ENCODE results near the gene SERPINB13.

Gene SERPINB13

DNA sequence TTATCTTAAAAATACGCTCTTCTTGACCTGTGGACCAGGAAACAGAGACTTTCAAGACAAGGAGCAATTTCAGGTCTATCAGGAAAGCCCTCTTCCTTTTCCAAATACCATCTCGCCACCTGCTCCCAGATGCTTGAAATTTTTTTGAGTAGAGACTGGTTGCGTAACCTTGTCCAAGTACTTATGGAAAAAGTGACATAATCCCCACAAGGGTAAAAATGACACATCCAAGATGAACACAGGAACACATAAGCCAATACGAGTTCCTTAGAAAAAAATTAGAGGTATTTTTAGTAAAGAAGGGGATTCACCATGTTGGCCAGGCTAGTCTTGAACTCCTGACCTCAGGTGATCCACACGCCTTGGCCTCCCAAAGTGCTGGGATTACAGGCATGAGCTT is 1.8 kb downstream of the SERPINB13 start:
- WGBS (ENCODE audit: insufficient coverage), result 83% methylated on average over 3 of the region's 5 CpGs

DNA sequence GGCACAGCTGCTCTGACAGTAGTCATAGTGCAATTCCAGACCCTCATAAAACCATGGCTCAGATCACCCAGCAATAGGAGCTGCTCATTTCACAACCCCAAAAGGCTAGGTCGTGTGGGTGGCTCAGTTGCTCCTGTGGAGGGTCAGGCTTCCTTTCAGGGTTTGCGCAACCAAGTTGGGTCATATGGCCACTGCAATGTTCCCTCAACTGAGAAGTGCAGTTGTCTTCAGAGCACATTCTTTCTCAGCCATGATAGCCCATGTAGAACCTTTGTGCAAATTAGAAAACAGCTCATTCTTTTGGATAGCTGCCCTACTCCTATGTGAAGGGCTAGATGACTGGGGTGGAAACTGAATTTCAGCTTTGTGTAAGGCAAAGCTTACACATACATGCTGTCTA is 3.2 kb downstream of the SERPINB13 start:
- peaks cover 0 to 14% (median 0%) of the 10 kb centered on the region in 4 experiments for H3K4me1 ChIP-seq (ENCODE audit: control extremely low read depth in 1 of 4, control insufficient read depth in 4 of 4, insufficient read depth in 4 of 4, low read length in 3 of 4)
- H3K27me3 ChIP-seq (replicated peaks in 2 of 5; ENCODE audit: control insufficient read depth in 4 of 5, insufficient read depth in 5 of 5, low read length in 4 of 5), result peaks cover 0 to 2% (median 0%) of the 10 kb centered on the region in 5 experiments
- H3K27ac ChIP-seq (ENCODE audit: insufficient read depth in 1 of 2, low read depth in 1 of 2, low read length in 2 of 2, poor library complexity in 1 of 2, severe bottlenecking in 2 of 2), result no peak overlapping the region
- no peaks in the 10 kb centered on the region for H3K36me3 ChIP-seq (ENCODE audit: control insufficient read depth in 4 of 4, insufficient read depth in 4 of 4, low read length in 3 of 4)
- ChIA-PET POLR2A (no interaction called here), CTCF (interaction anchor here (0.6 to 1.8 kb wide), 4 partner anchors 12 to 232 kb away, joined by 3 to 5 read pairs (median 3); no protein-coding TSS in a partner anchor)
- no peak for DNase-seq
- no peaks in the 10 kb centered on the region for H3K9me3 ChIP-seq (ENCODE audit: control extremely low read depth in 1 of 5, control insufficient read depth in 4 of 5, insufficient read depth in 2 of 5, low read depth in 1 of 5, low read length in 4 of 5)
- H3K4me3 ChIP-seq (ENCODE audit: control insufficient read depth in 1 of 7, extremely low read depth in 1 of 7, insufficient read depth in 4 of 7, low read depth in 2 of 7, low read length in 6 of 7), result no peak overlapping the region
- 96% methylated on average over 2 of the region's 2 CpGs for WGBS (ENCODE audit: insufficient coverage)

More for the DNA sequence above, 1.8 kb downstream of the SERPINB13 start:
- Histone ChIP-seq H3K27me3 (replicated peaks in 2 of 5; ENCODE audit: control insufficient read depth in 4 of 5, insufficient read depth in 5 of 5, low read length in 4 of 5) (no peaks in the 10 kb centered on the region), H3K27ac (ENCODE audit: insufficient read depth in 1 of 2, low read depth in 1 of 2, low read length in 2 of 2, poor library complexity in 1 of 2, severe bottlenecking in 2 of 2) (no peak overlapping the region), H3K4me3 (ENCODE audit: control insufficient read depth in 1 of 7, extremely low read depth in 1 of 7, insufficient read depth in 4 of 7, low read depth in 2 of 7, low read length in 6 of 7) (no peak overlapping the region), H3K4me1 (ENCODE audit: control extremely low read depth in 1 of 4, control insufficient read depth in 4 of 4, insufficient read depth in 4 of 4, low read length in 3 of 4) (peaks cover 0 to 25% (median 2%) of the 10 kb centered on the region in 4 experiments), H3K36me3 (ENCODE audit: control insufficient read depth in 4 of 4, insufficient read depth in 4 of 4, low read length in 3 of 4) (no peaks in the 10 kb centered on the region), H3K9me3 (ENCODE audit: control extremely low read depth in 1 of 5, control insufficient read depth in 4 of 5, insufficient read depth in 2 of 5, low read depth in 1 of 5, low read length in 4 of 5) (no peaks in the 10 kb centered on the region)
- ChIA-PET POLR2A (no interaction called here), CTCF (no interaction called here)
- DNase-seq, result no peak

DNA sequence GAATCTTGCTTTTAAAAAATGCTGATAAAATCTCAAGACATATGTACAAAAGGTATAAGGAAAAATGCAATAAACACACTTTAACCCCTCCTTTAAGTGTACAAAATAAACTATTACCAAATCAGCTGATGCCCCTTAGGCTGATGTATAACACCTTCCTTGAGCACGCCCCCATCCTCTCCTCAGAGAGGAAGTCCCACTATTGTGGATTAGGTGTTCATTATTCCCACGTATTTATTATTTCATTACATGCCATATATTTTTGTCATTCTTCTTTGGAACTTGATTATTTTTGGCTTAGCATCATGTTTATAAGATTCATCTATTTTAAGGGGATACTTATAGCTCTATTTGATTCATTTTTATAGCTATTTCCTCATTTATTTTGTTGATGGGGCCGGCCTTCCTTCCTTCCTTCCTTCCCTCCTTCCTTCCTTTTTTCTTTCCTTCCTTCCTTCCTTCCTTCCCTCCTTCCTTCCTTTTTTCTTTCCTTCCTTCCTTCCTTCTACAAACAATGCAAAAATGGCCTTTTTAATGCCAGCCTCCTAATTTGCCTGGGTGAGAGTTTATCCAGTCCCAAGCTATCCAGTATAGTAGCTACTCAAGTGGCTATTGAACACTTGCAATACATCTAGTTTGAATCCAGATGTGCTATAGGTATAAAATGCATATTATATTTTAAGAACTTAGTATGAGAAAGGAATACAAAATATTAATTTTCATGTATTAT is 4.0 kb downstream of the SERPINB13 start:
- no peaks in the 10 kb centered on the region for H3K9me3 ChIP-seq (ENCODE audit: control extremely low read depth in 1 of 5, control insufficient read depth in 4 of 5, insufficient read depth in 2 of 5, low read depth in 1 of 5, low read length in 4 of 5)
- peaks cover 0 to 9% (median 0%) of the 10 kb centered on the region in 4 experiments for H3K4me1 ChIP-seq (ENCODE audit: control extremely low read depth in 1 of 4, control insufficient read depth in 4 of 4, insufficient read depth in 4 of 4, low read length in 3 of 4)
- no peak overlapping the region for H3K27ac ChIP-seq (ENCODE audit: insufficient read depth in 1 of 2, low read depth in 1 of 2, low read length in 2 of 2, poor library complexity in 1 of 2, severe bottlenecking in 2 of 2)
- DNase-seq, result no peak
- CTCF ChIA-PET, result interaction anchor here (1.0 to 1.8 kb wide), 4 partner anchors 11 to 25 kb away, joined by 3 to 5 read pairs (median 3); no protein-coding TSS in a partner anchor
- no peaks in the 10 kb centered on the region for H3K36me3 ChIP-seq (ENCODE audit: control insufficient read depth in 4 of 4, insufficient read depth in 4 of 4, low read length in 3 of 4)
- POLR2A ChIA-PET, result no interaction called here
- WGBS (ENCODE audit: insufficient coverage), result 100% methylated on average over 2 of the region's 3 CpGs
- no peak overlapping the region for H3K4me3 ChIP-seq (ENCODE audit: control insufficient read depth in 1 of 7, extremely low read depth in 1 of 7, insufficient read depth in 4 of 7, low read depth in 2 of 7, low read length in 6 of 7)
- H3K27me3 ChIP-seq (replicated peaks in 2 of 5; ENCODE audit: control insufficient read depth in 4 of 5, insufficient read depth in 5 of 5, low read length in 4 of 5), result peaks cover 0 to 2% (median 0%) of the 10 kb centered on the region in 5 experiments

DNA sequence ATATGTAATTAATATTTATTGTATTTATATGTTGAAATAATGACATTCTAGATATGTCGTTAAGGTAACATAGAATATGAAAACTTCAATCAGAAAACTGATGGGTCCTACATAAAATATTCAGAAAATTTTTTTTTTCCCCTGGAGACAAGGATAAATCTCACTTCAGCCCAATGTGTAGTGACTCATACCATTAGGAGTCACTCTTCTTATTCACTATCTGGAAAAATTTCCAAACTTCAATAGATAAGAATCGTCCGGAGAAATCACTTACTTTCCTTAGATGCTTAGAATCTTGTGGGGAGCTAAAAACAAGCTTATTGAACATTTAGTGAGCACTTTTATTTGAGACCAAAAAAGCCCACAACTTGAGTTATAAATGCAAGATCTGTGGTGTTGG is 4.6 kb downstream of the SERPINB13 start:
- Histone ChIP-seq H3K9me3 (ENCODE audit: control extremely low read depth in 1 of 5, control insufficient read depth in 4 of 5, insufficient read depth in 2 of 5, low read depth in 1 of 5, low read length in 4 of 5) (no peaks in the 10 kb centered on the region), H3K27me3 (replicated peaks in 2 of 5; ENCODE audit: control insufficient read depth in 4 of 5, insufficient read depth in 5 of 5, low read length in 4 of 5) (peaks cover 0 to 2% (median 0%) of the 10 kb centered on the region in 5 experiments), H3K27ac (ENCODE audit: insufficient read depth in 1 of 2, low read depth in 1 of 2, low read length in 2 of 2, poor library complexity in 1 of 2, severe bottlenecking in 2 of 2) (no peak overlapping the region), H3K4me1 (ENCODE audit: control extremely low read depth in 1 of 4, control insufficient read depth in 4 of 4, insufficient read depth in 4 of 4, low read length in 3 of 4) (peaks cover 0 to 9% (median 0%) of the 10 kb centered on the region in 4 experiments), H3K4me3 (ENCODE audit: control insufficient read depth in 1 of 7, extremely low read depth in 1 of 7, insufficient read depth in 4 of 7, low read depth in 2 of 7, low read length in 6 of 7) (no peak overlapping the region), H3K36me3 (ENCODE audit: control insufficient read depth in 4 of 4, insufficient read depth in 4 of 4, low read length in 3 of 4) (no peaks in the 10 kb centered on the region)
- ChIA-PET POLR2A (no interaction called here), CTCF (interaction anchor here (1.0 to 1.7 kb wide), 2 partner anchors 12 to 13 kb away, joined by 3 read pairs; no protein-coding TSS in a partner anchor)
- WGBS (ENCODE audit: insufficient coverage), result no CpG with 5 or more reads among the region's 3 CpGs
- DNase-seq, result no peak

DNA sequence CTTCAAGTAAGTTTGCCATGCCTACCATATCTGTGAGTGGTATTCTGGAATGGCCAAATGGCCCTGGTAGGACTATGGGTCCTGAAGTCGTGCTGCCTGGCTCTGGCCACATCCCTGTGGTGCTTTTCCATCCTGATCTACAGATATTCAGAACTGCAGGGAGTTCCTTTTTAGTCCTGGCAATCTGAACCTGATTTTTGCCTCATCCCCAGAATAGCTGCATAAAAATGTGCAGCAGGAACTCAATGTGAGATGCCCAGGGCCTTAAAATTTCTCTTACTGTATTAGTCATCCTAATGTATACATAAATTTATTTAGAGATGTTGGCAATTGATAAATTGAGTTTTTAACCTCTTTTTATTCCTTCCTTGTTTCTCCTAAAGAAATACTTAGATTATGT is 5.3 kb downstream of the SERPINB13 start:
- Histone ChIP-seq H3K4me3 (ENCODE audit: control insufficient read depth in 1 of 7, extremely low read depth in 1 of 7, insufficient read depth in 4 of 7, low read depth in 2 of 7, low read length in 6 of 7) (no peak overlapping the region), H3K36me3 (ENCODE audit: control insufficient read depth in 4 of 4, insufficient read depth in 4 of 4, low read length in 3 of 4) (no peaks in the 10 kb centered on the region), H3K27me3 (replicated peaks in 2 of 5; ENCODE audit: control insufficient read depth in 4 of 5, insufficient read depth in 5 of 5, low read length in 4 of 5) (peaks cover 0 to 2% (median 0%) of the 10 kb centered on the region in 5 experiments), H3K27ac (ENCODE audit: insufficient read depth in 1 of 2, low read depth in 1 of 2, low read length in 2 of 2, poor library complexity in 1 of 2, severe bottlenecking in 2 of 2) (no peak overlapping the region), H3K9me3 (ENCODE audit: control extremely low read depth in 1 of 5, control insufficient read depth in 4 of 5, insufficient read depth in 2 of 5, low read depth in 1 of 5, low read length in 4 of 5) (no peaks in the 10 kb centered on the region), H3K4me1 (ENCODE audit: control extremely low read depth in 1 of 4, control insufficient read depth in 4 of 4, insufficient read depth in 4 of 4, low read length in 3 of 4) (peaks cover 0 to 9% (median 0%) of the 10 kb centered on the region in 4 experiments)
- ChIA-PET POLR2A (no interaction called here), CTCF (no interaction called here)
- 88% methylated on average over 1 of the region's 1 CpG for WGBS (ENCODE audit: insufficient coverage)
- no peak for DNase-seq

DNA sequence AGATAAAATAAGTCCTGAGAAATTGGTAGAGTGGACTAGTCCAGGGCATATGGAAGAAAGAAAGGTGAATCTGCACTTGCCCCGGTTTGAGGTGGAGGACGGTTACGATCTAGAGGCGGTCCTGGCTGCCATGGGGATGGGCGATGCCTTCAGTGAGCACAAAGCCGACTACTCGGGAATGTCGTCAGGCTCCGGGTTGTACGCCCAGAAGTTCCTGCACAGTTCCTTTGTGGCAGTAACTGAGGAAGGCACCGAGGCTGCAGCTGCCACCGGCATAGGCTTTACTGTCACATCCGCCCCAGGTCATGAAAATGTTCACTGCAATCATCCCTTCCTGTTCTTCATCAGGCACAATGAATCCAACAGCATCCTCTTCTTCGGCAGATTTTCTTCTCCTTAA is 9.8 kb downstream of the SERPINB13 start:
- H3K27ac ChIP-seq (ENCODE audit: insufficient read depth in 1 of 2, low read depth in 1 of 2, low read length in 2 of 2, poor library complexity in 1 of 2, severe bottlenecking in 2 of 2), result no peak overlapping the region
- no peaks in the 10 kb centered on the region for H3K4me1 ChIP-seq (ENCODE audit: control extremely low read depth in 1 of 4, control insufficient read depth in 4 of 4, insufficient read depth in 4 of 4, low read length in 3 of 4)
- CTCF ChIA-PET, result interaction anchor here (1.0 kb wide), 1 partner anchor 10 kb away, joined by 3 read pairs; no protein-coding TSS in a partner anchor
- H3K4me3 ChIP-seq (ENCODE audit: control insufficient read depth in 1 of 7, extremely low read depth in 1 of 7, insufficient read depth in 4 of 7, low read depth in 2 of 7, low read length in 6 of 7), result no peak overlapping the region
- H3K36me3 ChIP-seq (ENCODE audit: control insufficient read depth in 4 of 4, insufficient read depth in 4 of 4, low read length in 3 of 4), result no peaks in the 10 kb centered on the region
- peaks cover 0 to 2% (median 0%) of the 10 kb centered on the region in 5 experiments for H3K27me3 ChIP-seq (replicated peaks in 2 of 5; ENCODE audit: control insufficient read depth in 4 of 5, insufficient read depth in 5 of 5, low read length in 4 of 5)
- no peak for DNase-seq
- POLR2A ChIA-PET, result no interaction called here
- H3K9me3 ChIP-seq (ENCODE audit: control extremely low read depth in 1 of 5, control insufficient read depth in 4 of 5, insufficient read depth in 2 of 5, low read depth in 1 of 5, low read length in 4 of 5), result no peaks in the 10 kb centered on the region
- WGBS (ENCODE audit: insufficient coverage), result 83% methylated on average over 14 of the region's 14 CpGs

DNA sequence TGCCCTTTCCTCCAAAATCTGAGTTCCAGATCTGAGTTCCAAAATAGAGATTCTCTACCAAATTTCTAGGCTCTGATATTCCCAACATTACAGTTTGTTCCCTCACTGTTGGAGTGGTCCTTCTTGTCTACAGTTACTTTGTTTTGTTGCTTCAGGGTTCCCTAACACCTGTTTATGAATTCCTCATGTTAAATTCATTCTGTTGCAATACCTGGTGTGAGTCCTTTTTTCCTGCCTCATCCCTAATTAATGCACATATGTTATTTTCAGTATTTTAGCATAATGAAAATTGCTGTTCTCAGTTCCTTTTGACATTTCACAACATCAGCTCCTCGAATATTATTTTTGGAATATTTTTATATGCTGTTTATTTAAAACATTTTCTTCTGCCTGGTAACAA is 16.2 kb downstream of the SERPINB13 start:
- ChIA-PET CTCF (no interaction called here), POLR2A (no interaction called here)
- no peak for DNase-seq
- Histone ChIP-seq H3K4me1 (ENCODE audit: control extremely low read depth in 1 of 4, control insufficient read depth in 4 of 4, insufficient read depth in 4 of 4, low read length in 3 of 4) (no peaks in the 10 kb centered on the region), H3K27me3 (replicated peaks in 2 of 5; ENCODE audit: control insufficient read depth in 4 of 5, insufficient read depth in 5 of 5, low read length in 4 of 5) (peaks cover 0 to 1% (median 0%) of the 10 kb centered on the region in 5 experiments), H3K9me3 (ENCODE audit: control extremely low read depth in 1 of 5, control insufficient read depth in 4 of 5, insufficient read depth in 2 of 5, low read depth in 1 of 5, low read length in 4 of 5) (no peaks in the 10 kb centered on the region), H3K4me3 (ENCODE audit: control insufficient read depth in 1 of 7, extremely low read depth in 1 of 7, insufficient read depth in 4 of 7, low read depth in 2 of 7, low read length in 6 of 7) (no peak overlapping the region), H3K36me3 (ENCODE audit: control insufficient read depth in 4 of 4, insufficient read depth in 4 of 4, low read length in 3 of 4) (no peaks in the 10 kb centered on the region), H3K27ac (ENCODE audit: insufficient read depth in 1 of 2, low read depth in 1 of 2, low read length in 2 of 2, poor library complexity in 1 of 2, severe bottlenecking in 2 of 2) (no peak overlapping the region)
- WGBS (ENCODE audit: insufficient coverage), result no CpG with 5 or more reads among the region's 1 CpG
